Fibroblast of skin of abdomen (primary cell): ENCODE data around the gene PRAMEF9. TPM values are rescaled to one million over a fixed set of nuclear protein-coding genes. Genes with fewer than 3 reads are reported as not detected.
"Not testable (repeated sequence)": the region's sequence is repeated elsewhere in the genome, so short reads cannot be mapped to it uniquely, and the experiment has no call there.

Experiments used
- DNase-seq: peaks from one replicate; pipeline ENCODE4 v3.0.0-alpha.2; 2013
- polyA plus RNA-seq, 2 experiments: library from polyadenylated mRNA; unstranded; fragments of 120-200 nt; gene quantifications; one replicate each; pipeline ENCODE4 v1.2.1, GENCODE V29; 2013; ENCODE audit not compliant: insufficient read length in 2 of 2

Gene PRAMEF9
- not detected for polyA plus RNA-seq (2013, experiment 1 of 2; ENCODE audit: insufficient read length)
- polyA plus RNA-seq (2013, experiment 2 of 2; ENCODE audit: insufficient read length) = not detected

DNA sequence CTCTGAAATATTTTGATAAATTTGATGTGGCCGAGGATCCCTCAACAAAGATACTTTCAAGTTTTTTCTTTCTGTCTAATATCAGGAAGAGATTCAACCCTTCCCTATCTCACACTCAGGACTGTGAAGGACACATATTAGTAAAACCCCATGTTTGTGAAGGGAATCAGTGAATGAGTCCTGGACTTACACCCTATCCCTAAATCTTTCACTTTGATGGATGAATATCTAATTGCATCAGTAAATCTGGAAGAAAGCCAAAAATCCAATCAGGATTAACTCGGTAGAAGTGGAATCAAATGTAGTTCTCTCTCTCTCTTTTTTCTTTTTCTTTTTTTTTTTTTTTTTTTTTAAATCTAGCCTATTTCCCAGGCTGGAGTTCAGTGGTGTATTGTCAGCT is at the start of gene PRAMEF9:
Gene PRAMEF9 (plus strand): TSS at position 301 of the 400 bp plus-strand sequence. CDS start 3,433 bp downstream, outside the sequence.
- not testable (repeated sequence) for DNase-seq

GRCh38 chr1:13155909-13156308 is 15.7 kb upstream of the PRAMEF9 start, which contains the start of gene PRAMEF26:
Gene PRAMEF26 (minus strand): TSS chr1:13156009. CDS start chr1:13153095, 2,914 bp downstream.
- DNase-seq = not testable (repeated sequence)

GRCh38 chr1:13165531-13165930 is 6.1 kb upstream of the PRAMEF9 start, which contains the start of gene HNRNPCL4:
Gene HNRNPCL4 (minus strand): TSS chr1:13165631. CDS start chr1:13165467, 164 bp downstream.
- not testable (repeated sequence) for DNase-seq

DNA sequence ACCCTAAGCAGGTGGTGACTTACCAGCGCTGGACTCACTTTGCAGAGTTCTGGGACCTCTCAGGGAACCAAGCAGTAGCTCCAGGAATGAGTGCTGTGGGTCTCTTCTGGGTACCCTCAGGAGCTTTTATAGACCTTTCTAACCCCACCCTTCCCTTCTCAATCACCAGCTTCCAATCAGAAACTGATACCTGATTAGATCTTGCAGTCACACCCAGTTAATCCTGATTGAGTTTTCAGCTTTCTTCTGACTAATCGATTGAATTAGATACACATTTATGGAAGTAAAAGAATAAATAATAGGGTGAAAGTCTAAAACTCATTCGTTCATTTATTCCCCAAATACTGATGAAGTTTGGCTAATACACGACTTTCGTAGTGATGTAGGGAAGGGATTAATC is 29.7 kb downstream of the PRAMEF9 start, which contains the start of gene PRAMEF13:
Gene PRAMEF13 (minus strand): TSS at position 101 of the 400 bp plus-strand sequence. CDS start 1,820 bp downstream, outside the sequence.
- not testable (repeated sequence) for DNase-seq

DNA sequence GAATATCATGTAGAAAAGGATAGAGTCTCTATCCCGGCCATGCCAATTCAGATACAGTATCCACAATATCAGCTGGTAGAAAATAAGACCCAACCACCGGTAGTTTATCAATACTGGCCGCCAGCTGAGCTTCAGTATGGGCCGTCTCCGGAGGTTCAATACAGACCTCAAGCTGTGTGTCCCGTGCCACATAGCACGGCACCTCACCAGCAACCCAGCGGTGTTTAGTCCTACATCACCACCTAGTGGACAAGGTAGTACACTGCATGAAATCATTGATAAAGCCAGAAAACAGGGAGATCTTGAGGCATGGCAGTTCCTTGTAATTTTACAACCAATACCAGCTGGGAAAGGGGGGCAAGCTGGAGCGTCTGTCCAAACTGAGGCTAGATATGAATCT is 37.1 kb downstream of the PRAMEF9 start:
- DNase-seq = not testable (repeated sequence)

GRCh38 chr1:13216619-13217018 is 45.0 kb downstream of the PRAMEF9 start:
- DNase-seq = not testable (repeated sequence)

DNA sequence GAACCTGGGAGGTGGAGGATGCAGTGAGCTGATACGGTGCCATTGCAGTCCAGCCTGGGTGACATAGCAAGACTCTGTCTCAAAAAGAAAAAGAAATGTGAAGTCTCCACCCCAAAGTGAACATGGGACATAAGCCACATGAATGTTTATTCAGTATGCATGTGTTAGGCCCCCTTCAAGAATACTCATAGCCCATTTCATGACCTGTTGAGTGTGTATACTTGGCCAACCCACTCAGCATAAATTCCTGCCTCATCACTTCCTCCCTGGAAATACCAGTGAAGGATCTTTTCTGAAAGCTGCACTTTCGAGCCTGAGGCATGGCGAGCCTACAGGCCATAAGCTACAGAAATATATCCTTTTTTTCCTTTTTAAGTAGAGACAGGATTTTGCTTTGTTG is 47.6 kb downstream of the PRAMEF9 start:
- DNase-seq = not testable (repeated sequence)

DNA sequence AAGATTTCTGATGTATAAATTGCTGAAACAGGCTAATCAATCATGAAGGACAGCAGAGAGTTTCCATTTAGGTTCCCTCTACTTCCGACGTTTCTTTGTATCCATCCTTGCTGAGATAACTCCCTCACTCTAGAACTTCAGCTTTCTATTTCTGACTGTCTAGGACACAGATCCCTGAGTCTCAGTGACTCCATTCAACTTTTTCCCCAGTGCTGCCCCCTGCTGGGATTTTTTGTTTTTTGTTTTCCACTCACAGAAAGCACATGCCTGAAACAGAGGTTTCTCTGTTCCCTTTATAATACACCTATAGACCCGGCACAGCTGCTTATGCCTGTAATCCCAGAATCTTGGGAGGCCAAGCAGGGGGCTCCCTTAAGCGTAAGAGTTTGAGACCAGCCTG is 51.1 kb downstream of the PRAMEF9 start:
- not testable (repeated sequence) for DNase-seq

GRCh38 chr1:13224480-13225060 is 52.9 kb downstream of the PRAMEF9 start:
- DNase-seq = no peak

GRCh38 chr1:13225675-13226204 is 54.1 kb downstream of the PRAMEF9 start, which contains the start of gene PRAMEF18:
Gene PRAMEF18 (minus strand): TSS chr1:13226154. CDS start chr1:13226106, 48 bp downstream.
- not testable (repeated sequence) for DNase-seq

GRCh38 chr1:13227271-13228055 is 55.8 kb downstream of the PRAMEF9 start:
- DNase-seq = not testable (repeated sequence)

- no peak for DNase-seq
These were observed 56.7 kb downstream of the PRAMEF9 start for GRCh38 chr1:13228343-13228781.
